ENCODE results near the gene FLT3. TPM values are rescaled to one million over a fixed set of nuclear protein-coding genes. Genes with fewer than 3 reads are reported as not detected.

FLT3 gene
- total RNA-seq, 2 experiments from 2014 or later: 0.39 to 0.55 TPM

DNA sequence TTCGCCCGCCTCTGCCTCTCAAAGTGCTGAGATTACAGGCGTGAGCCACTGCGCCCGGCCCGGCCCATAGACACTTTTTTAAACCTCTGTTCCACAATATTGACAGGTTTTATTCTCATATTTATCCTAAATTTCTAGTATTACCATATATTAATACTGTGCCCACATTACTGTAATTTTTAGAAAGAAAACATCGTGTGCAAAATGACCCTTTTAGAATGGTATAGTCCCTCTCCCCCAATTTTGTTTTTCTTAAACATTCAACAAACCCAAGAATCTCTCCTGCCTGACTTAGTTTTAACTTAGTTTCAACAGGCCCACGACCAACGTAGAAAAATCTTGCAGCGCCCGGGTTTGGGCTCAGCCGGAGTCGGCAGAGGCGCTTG lies 140.4 kb downstream of the FLT3 start:
- ATAC-seq (ENCODE audit: poor library complexity) (no peak), DNase-seq (no peak)
- ChIA-PET CTCF (no interaction called here), POLR2A (no interaction called here)
- H3K27me3 ChIP-seq (ENCODE audit: control insufficient read depth in 1 of 2, insufficient read depth in 2 of 2, low read length in 2 of 2): peaks cover 62 to 87% of the 10 kb centered on the region in 2 experiments
- Mint-ChIP-seq H3K27me3 (peaks cover 90% of the 10 kb centered on the region), H3K36me3 (ENCODE audit: low read depth) (no peaks in the 10 kb centered on the region), H3K9me3 (no peaks in the 10 kb centered on the region), H3K27ac (no peak overlapping the region), H3K4me3 (no peak overlapping the region), H3K4me1 (ENCODE audit: low read depth) (peaks cover 10% of the 10 kb centered on the region)
- intact Hi-C loops (cut with DNase I, micrococcal nuclease): no loop called here
- TF ChIP-seq, protein P1, sequence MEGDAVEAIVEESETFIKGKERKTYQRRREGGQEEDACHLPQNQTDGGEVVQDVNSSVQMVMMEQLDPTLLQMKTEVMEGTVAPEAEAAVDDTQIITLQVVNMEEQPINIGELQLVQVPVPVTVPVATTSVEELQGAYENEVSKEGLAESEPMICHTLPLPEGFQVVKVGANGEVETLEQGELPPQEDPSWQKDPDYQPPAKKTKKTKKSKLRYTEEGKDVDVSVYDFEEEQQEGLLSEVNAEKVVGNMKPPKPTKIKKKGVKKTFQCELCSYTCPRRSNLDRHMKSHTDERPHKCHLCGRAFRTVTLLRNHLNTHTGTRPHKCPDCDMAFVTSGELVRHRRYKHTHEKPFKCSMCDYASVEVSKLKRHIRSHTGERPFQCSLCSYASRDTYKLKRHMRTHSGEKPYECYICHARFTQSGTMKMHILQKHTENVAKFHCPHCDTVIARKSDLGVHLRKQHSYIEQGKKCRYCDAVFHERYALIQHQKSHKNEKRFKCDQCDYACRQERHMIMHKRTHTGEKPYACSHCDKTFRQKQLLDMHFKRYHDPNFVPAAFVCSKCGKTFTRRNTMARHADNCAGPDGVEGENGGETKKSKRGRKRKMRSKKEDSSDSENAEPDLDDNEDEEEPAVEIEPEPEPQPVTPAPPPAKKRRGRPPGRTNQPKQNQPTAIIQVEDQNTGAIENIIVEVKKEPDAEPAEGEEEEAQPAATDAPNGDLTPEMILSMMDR (IDR thresholded peaks at IDR 0.05): no peak
- peak overlapping the region; percentile 21 for H3K4me3 ChIP-seq (ENCODE audit: low read length)
- peaks cover 0 to 6% of the 10 kb centered on the region in 2 experiments for H3K9me3 ChIP-seq (ENCODE audit: control insufficient read depth in 1 of 2, insufficient read depth in 1 of 2, low read length in 2 of 2)
- H3K4me1 ChIP-seq (ENCODE audit: insufficient read depth, low read length): peaks cover 15% of the 10 kb centered on the region
- H3K27ac ChIP-seq (ENCODE audit: low read depth in 1 of 2, low read length in 2 of 2): no peak overlapping the region
- H3K36me3 ChIP-seq (ENCODE audit: insufficient read depth, low read length): no peaks in the 10 kb centered on the region

DNA sequence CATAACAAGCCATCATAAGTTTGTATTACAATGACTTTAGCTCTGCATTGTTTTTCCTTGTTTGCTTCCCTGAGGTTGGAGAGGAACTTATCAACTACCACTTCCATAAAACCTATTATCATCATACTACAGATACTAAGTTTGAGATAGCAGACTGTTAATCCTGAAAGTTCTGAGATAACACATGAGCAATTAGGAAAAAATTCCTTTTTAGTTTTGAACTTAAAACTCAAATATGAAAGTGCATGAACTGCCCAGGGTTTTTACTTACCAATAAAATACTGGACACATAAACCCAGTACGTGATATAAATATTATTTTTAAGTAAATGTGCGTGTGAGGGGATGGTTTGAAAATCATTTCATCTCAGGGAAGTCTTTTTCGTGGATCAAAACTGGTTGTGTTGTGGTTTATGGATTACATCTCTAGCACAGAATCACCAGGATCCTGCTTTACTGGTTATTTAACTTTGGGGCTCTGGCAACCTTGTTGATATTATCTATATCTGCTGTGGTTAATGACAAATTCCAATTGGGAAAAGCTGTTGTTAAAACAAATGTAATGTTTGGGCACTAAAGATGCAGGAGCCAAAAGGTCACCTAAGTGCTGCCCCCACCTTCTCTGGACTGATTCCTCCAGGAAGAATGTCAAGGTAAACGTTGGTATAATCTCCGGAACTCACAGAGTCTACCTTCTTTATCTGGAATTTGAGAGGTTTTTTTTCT lies 143.6 kb downstream of the FLT3 start:
- DNase-seq: no peak
- Histone ChIP-seq H3K9me3 (ENCODE audit: control insufficient read depth in 1 of 2, insufficient read depth in 1 of 2, low read length in 2 of 2) (peaks cover 0 to 6% of the 10 kb centered on the region in 2 experiments), H3K4me1 (ENCODE audit: insufficient read depth, low read length) (peaks cover 31% of the 10 kb centered on the region), H3K36me3 (ENCODE audit: insufficient read depth, low read length) (no peaks in the 10 kb centered on the region), H3K27ac (ENCODE audit: low read depth in 1 of 2, low read length in 2 of 2) (no peak overlapping the region), H3K4me3 (ENCODE audit: low read length) (no peak overlapping the region), H3K27me3 (ENCODE audit: control insufficient read depth in 1 of 2, insufficient read depth in 2 of 2, low read length in 2 of 2) (peaks cover 54 to 90% of the 10 kb centered on the region in 2 experiments)
- no peaks in the 10 kb centered on the region for H3K36me3 Mint-ChIP-seq (ENCODE audit: low read depth)
- TF ChIP-seq, protein P1 (IDR thresholded peaks at IDR 0.05): no peak
- no peak overlapping the region for H3K4me3 Mint-ChIP-seq
- intact Hi-C loops (cut with DNase I, micrococcal nuclease): no loop called here
- ChIA-PET CTCF (no interaction called here), POLR2A (no interaction called here)
- no peak overlapping the region for H3K27ac Mint-ChIP-seq
- no peaks in the 10 kb centered on the region for H3K9me3 Mint-ChIP-seq
- peaks cover 21% of the 10 kb centered on the region for H3K4me1 Mint-ChIP-seq (ENCODE audit: low read depth)
- peaks cover 81% of the 10 kb centered on the region for H3K27me3 Mint-ChIP-seq
- no peak for ATAC-seq (ENCODE audit: poor library complexity)

DNA sequence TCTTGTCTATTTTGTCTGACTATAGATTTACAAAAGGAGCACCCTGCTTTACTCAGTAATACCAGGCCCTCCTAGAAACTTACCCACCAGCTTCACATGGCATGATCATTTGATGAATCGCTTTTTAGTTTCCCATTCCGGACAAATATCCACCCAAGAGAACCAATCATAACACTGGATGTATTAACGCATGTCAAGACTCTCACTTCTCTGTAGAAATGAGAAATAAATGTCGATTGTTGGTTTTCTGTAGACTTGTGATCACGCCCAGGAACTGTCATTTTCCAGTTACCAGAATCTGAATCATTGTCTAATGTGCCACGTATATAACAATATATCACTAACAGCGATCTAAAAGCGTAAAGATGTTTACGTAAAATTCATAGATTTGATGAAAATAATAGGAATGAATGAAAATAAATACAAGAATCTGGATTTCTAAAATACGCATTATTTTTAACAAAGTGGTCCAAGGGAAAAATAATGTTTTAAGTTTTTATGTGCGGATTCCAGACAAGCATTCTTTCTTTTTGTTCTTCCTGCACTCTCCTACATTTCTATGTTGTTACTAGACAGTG lies 145.3 kb downstream of the FLT3 start:
- Histone ChIP-seq H3K27me3 (ENCODE audit: control insufficient read depth in 1 of 2, insufficient read depth in 2 of 2, low read length in 2 of 2) (peaks cover 40 to 81% of the 10 kb centered on the region in 2 experiments), H3K4me3 (ENCODE audit: low read length) (no peak overlapping the region), H3K36me3 (ENCODE audit: insufficient read depth, low read length) (no peaks in the 10 kb centered on the region), H3K4me1 (ENCODE audit: insufficient read depth, low read length) (peaks cover 18% of the 10 kb centered on the region), H3K27ac (ENCODE audit: low read depth in 1 of 2, low read length in 2 of 2) (no peak overlapping the region), H3K9me3 (ENCODE audit: control insufficient read depth in 1 of 2, insufficient read depth in 1 of 2, low read length in 2 of 2) (peaks cover 0 to under 1% of the 10 kb centered on the region in 2 experiments)
- TF ChIP-seq, protein P1 (IDR thresholded peaks at IDR 0.05): no peak
- CTCF ChIA-PET: no interaction called here
- Mint-ChIP-seq H3K4me3 (no peak overlapping the region), H3K27me3 (peaks cover 83% of the 10 kb centered on the region), H3K36me3 (ENCODE audit: low read depth) (no peaks in the 10 kb centered on the region), H3K27ac (no peak overlapping the region), H3K4me1 (ENCODE audit: low read depth) (peaks cover 18% of the 10 kb centered on the region), H3K9me3 (no peaks in the 10 kb centered on the region)
- no peak for DNase-seq
- intact Hi-C loops (cut with DNase I, micrococcal nuclease): no loop called here
- POLR2A ChIA-PET: no interaction called here
- no peak for ATAC-seq (ENCODE audit: poor library complexity)

Measured in CD4-positive, alpha-beta T cell (primary cell).